ENCODE results near the gene CELSR1.

CELSR1 gene

GRCh38 chr22:46484156-46484860, 53.1 kb downstream of the CELSR1 start:
- no peak for DNase-seq (ENCODE audit: low read depth)
- no peak for TF ChIP-seq CTCF (conservative IDR thresholded peaks at IDR 0.05; ENCODE audit: low read depth, low read length)
- H3K4me3 ChIP-seq (ENCODE audit: low read depth, low read length): no peak overlapping the region

- no peak for TF ChIP-seq CTCF (conservative IDR thresholded peaks at IDR 0.05; ENCODE audit: low read depth, low read length)
- H3K4me3 ChIP-seq (ENCODE audit: low read depth, low read length): no peak overlapping the region
- DNase-seq (ENCODE audit: low read depth): no peak
Observed at GRCh38 chr22:46483353-46483752, 54.1 kb downstream of the CELSR1 start.

DNA sequence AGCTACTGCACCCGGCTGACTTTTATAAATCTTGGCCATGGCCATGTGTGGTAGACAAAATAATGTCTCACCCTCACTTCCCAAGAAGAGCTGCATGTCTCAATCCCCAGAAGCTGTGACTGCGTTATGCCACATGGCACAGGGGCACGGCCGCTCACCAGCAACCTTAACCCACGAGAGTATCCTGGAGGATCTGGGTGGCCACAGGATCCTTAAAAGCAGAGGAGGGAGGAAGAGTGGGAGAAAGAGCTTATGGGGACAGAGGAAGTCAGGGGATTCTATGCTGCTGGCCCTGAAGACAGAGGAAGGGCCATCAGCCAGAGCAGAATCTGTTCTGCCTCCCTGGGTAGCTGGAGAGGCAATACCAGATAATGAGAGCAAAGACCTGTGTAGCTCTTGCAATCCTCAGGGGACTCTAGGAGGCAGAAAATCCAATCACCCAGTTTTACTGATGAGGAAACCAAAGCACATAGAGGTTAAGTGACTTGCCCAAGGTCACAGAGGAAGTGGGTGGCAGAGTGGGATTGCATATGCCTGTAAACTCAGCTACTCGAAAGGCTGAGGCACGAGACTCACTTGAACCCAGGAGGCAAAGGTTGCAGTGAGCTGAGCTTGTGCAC, 55.3 kb downstream of the CELSR1 start:
- no peak overlapping the region for H3K4me3 ChIP-seq (ENCODE audit: low read depth, low read length)
- DNase-seq (ENCODE audit: low read depth): no peak
- no peak for TF ChIP-seq CTCF (conservative IDR thresholded peaks at IDR 0.05; ENCODE audit: low read depth, low read length)

DNA sequence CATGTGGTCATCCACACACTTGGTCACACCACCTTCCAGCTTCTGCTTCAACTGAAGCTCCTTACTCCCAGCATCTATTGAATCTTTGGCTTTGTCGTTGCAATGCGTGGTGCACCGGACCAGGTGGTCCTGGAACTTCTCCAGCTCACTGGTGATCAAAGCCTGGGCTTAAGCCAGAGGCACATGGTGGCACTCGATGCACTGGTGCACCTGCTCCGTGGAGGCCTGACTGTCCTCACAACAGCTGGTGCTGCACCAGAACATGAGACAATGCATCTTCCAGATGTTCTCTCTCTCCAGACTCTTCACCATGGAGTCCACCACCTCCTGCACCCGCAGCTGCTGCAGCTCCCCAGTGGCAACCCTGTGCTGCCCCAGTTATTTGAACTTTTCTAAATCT, 56.0 kb downstream of the CELSR1 start:
- TF ChIP-seq CTCF (conservative IDR thresholded peaks at IDR 0.05; ENCODE audit: low read depth, low read length): no peak
- H3K4me3 ChIP-seq (ENCODE audit: low read depth, low read length): no peak overlapping the region
- no peak for DNase-seq (ENCODE audit: low read depth)

DNA sequence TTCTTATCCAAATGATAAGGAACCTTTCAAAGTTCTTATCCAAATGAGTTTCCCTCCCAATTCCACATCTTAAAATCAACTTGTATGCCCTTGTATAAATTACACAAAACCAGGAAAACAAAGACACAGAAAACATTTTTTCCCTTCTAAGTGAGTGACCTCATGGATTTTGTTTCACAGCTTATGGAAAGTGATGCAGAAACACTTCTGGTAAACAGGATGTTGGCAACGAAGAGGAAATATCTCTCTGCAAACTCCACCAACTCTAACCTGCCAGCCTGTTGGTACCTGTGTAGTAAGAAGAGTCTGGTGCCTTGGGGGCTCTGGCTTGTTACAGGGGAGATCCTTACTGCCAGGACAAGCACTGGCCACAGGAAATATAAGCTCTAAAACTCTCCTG, 57.0 kb downstream of the CELSR1 start:
- DNase-seq (ENCODE audit: low read depth): no peak

DNA sequence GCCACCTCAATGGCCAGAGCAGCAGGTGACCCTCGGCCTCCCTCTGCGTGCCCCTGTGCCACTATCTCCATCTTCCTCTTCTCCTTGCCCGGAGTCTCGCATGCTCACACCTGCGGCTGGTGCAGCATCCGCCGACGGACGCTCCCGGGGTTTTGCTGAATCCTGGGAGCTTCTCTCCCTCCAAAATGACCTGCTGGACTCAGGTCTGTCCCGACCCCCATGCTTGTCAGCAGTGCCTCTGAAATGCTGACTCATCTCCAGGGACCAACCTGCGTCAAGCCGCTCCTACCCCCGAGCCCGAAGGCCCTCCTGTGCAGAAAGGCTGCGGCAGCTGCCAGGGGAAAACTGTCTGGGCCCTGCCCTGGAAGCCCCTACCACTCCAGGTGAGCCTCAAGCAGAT, 58.4 kb downstream of the CELSR1 start:
- no peak overlapping the region for H3K4me3 ChIP-seq (ENCODE audit: low read depth, low read length)
- DNase-seq (ENCODE audit: low read depth): no peak
- no peak for TF ChIP-seq CTCF (conservative IDR thresholded peaks at IDR 0.05; ENCODE audit: low read depth, low read length)

More for the DNA sequence above, 57.0 kb downstream of the CELSR1 start:
- TF ChIP-seq CTCF (conservative IDR thresholded peaks at IDR 0.05; ENCODE audit: low read depth, low read length): no peak
- no peak overlapping the region for H3K4me3 ChIP-seq (ENCODE audit: low read depth, low read length)

- no peak for TF ChIP-seq CTCF (conservative IDR thresholded peaks at IDR 0.05; ENCODE audit: low read depth, low read length)
- DNase-seq (ENCODE audit: low read depth): no peak
Observed at GRCh38 chr22:46478083-46478551, 59.3 kb downstream of the CELSR1 start.

More at GRCh38 chr22:46478083-46478551, 59.3 kb downstream of the CELSR1 start:
- no peak overlapping the region for H3K4me3 ChIP-seq (ENCODE audit: low read depth, low read length)

Measured in choroid plexus epithelial cell (primary cell).